ENCODE measurements around the gene RARB.

The RARB gene

DNA sequence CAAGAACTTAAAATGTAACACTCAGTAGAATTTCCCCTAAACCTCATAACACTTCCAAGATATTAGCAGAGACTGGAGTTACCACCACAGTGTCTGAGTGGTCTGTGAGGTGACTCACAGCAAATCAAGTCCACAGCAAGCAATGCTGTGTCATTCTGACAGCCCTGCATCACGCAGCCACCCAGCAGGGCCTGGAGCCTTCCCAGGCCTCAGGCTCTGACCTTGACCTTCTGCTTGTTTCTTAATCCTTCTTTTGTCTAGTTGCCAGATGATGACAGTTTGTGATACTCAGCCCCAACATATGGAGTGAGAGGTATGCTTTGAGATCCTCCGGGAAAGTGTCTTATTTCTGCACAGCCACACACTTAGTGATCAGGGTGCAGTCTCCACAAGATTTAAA lies 154.2 kb downstream of the RARB start:
- DNase-seq = peak; percentile 37

DNA sequence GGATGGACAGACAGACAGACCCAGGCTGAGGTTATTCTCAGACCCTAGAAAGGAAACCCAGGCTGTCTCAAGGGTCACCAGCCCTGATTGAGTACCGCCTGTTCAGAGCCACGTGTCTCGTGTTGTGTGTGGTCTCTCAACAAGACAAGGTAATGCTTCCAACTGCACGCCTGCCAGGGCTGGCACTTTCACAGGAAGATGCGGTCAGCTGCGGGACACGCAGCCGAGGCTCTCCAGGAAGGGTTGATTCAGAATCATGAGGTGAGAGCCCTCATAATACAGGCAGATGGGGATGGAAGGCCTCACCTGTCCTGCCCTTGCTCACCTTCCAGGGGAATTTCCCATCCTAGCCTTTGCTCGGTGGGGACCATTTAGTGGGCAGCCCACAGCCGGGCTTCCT lies 155.3 kb downstream of the RARB start:
- DNase-seq = no peak

DNA sequence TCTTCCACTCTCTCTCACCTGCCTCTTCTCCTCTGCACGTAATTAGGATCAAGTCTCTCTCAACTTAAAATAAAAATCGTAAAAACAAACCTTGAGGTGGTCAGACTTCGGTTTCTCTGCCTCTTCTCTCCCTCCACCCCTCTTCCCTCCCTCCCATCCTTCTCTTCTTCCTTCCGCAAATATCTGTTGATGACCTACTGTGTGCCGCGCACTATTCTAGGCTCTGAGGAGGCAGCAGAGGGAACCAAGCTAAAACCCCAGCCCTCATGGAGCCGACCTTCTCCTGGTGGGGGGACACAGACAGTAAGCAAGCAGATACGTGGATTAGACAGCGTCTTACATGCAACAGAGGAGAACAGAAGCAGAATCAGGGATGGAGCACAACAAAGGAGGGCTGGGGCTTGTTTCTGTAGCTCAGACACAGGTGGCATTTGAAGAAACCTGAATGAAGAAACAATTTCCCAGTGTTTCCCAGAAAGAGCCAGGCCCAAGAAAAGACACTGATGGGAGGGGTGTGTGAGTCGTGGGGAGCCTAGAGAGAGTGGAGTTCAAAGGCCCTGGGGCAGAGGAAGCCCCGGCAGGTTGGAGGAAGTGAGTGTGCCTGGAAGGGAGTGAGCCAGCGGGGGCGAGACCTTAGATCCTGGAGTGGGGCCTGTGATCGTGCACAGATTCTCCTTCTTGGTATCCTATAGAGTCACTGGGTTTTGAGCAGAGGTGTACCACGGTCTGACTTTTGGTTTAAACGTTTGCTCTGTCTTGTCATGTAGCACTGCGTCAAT lies 156.1 kb downstream of the RARB start:
- no peak for DNase-seq

DNA sequence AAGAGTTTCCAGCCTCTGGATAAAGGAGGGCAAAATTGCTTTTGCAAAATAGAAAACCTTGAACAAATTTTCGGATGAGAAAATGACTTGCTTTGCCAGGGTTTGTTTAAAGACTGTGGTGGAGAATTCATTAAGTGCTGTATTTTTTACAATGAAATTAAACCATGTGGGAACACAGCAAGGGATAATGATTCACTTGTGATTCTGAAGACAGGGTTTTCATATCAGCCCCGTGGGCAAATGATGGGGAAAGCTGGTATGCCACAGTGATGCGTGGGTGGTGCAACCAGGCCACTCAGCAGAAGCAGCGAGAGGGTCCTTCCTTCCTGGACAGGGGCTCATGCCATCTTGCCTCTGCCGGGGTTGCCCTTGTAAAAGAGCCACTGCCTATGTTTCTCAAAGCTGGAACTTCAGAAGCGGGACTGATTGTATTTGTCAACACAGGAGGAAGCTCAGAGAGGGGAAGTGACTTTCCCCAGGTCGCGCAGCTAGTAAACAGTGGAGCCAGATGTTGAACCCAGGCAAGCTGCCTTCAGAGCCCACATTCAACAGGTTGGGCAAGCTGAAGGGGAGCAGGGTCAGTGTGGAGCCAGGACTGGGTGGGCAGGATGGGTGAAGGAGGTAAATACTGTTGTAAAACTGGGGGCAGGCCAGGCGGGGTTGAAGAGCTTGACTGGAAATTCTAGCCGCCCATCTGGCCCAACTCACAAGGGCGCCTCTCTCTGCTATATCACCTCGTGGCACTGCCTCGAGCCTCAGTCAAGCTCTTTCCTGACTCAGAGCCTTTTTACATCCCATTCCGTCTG lies 157.5 kb downstream of the RARB start:
- no peak for DNase-seq

DNA sequence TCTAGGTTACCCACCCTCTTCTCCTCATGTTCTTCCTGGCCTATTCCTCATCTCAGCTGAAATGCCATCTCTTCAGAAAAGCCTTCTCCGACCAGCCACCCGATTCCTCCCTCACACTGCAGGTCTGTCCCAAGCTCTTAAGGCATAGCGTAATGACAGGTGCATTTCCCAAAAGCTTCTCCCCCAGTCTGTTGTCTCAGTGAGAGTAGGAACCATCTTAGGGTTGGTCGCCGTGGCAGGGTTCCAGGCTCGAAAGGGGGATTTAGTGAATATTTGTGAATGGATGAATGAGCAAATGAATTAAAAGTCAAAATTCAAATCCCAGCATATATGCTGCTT lies 158.1 kb downstream of the RARB start:
- no peak for DNase-seq

GRCh38 chr3:25586553-25586952 lies 158.5 kb downstream of the RARB start:
- no peak for DNase-seq

DNA sequence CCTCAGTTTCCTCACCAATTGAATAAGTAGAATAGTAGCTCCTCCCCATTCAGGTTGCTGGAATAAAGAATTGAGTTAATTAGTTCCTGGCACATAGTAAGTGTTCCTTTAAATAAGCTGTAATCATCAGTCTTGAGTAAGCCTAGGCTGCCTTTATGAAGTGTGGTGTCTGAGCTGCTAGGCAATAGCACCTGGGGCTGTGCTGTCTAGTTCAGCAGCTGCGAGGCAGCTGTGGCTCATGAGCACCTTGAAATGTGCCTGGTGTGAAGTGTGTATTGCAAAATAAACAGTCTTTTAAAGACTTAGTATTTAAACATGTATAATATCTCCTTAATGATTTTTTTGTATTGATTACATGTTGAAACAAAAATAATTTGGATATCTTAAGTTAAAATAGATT lies 159.0 kb downstream of the RARB start:
- peak; percentile 1 for DNase-seq

GRCh38 chr3:25587526-25587925 lies 159.5 kb downstream of the RARB start:
- no peak for DNase-seq

DNA sequence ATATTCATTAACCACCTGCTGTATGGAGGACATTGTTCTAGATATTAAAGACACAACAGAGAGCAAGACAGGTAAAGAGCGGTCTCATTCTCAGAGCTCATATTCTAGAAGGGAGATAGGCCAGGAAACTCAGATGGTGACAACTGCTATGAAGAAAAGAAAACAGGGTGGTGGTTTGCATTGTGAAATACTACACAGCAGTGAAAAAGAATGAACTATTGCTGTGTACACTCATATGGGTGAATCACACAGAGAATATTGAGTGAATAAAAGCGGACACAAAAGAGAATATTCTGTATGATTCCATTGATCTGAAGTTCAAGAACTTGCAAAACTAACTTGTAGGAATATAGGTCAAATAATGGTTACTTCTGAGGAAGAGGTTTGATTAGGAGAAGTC lies 159.9 kb downstream of the RARB start:
- DNase-seq = no peak

GRCh38 chr3:25588441-25589103 lies 160.5 kb downstream of the RARB start:
- no peak for DNase-seq

DNA sequence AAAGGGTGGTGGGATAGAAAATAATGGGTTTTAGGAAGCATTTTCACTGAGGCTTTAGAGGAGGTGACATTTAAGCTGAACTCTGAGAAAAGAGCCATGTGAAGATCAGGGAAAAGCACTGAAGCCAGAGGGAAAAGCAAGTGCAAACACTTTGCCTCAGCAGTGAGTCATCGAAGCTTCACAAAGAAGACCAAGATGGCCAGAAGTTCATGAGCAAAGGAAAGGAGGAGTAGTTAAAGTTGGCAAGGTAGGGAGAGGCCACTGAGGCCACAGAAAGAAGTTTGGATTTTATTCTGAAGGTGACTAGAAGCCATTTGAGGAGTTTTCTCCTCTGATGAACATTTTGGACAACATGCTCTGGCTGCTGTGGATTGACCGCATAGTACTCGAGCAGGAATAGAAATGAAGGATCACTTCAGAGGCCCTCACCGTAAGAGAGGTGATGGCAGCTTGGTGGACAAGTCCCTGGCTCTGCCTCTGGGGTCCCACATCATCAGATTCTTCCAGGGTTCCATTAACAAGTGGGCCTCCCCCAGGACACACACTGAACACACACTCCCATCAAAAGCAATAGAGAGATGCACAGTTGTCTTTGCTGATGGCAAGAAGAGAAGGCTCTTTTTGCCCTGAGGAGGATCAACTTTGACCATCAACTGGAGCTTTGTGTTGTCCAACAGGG lies 161.2 kb downstream of the RARB start:
- DNase-seq = no peak

GRCh38 chr3:25589783-25590258 lies 161.8 kb downstream of the RARB start:
- DNase-seq = no peak

DNA sequence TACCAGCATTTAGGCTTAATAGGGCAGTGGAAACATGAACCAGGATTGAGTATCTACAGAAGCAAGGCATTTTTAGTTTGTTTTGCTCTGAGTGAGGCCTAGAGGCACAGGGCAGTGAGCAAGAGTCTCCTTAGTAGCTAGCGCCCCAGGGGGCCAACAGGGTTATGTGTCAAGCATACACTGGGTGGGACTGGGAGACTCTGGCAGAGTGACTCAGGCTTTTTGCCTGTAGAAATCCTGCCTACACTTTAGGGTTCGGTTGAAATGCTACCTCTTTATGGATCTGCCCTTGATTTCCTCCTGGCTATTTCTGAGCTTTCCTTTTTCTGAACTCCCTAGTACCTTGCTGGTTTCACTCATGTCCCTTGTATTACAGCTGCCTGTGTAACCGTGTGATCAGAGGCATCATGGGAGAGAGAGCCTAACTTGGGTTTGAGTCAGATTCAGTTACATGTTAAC lies 164.5 kb downstream of the RARB start:
- peak; percentile 6 for DNase-seq

DNA sequence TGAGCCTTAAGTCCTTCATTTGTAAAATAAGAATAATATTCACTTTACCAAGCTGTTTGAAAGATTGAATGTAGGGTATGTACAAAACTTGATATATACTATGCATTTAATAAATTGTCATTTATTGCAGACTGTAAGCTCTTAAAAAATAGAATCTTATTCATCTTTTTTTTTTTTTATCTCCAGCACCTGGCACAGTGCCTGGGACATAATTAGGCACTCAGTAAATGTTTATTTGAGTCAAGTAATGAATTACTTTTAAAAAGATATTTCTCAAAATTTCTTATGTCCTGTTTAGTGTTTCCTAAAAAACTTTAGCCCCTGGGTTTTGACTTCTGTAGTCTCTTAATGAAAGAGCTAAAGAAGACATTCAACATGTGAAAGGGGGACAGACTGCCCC lies 164.9 kb downstream of the RARB start:
- no peak for DNase-seq

- DNase-seq = peak; percentile 47
These were observed 166.0 kb downstream of the RARB start for GRCh38 chr3:25594007-25594502.

DNA sequence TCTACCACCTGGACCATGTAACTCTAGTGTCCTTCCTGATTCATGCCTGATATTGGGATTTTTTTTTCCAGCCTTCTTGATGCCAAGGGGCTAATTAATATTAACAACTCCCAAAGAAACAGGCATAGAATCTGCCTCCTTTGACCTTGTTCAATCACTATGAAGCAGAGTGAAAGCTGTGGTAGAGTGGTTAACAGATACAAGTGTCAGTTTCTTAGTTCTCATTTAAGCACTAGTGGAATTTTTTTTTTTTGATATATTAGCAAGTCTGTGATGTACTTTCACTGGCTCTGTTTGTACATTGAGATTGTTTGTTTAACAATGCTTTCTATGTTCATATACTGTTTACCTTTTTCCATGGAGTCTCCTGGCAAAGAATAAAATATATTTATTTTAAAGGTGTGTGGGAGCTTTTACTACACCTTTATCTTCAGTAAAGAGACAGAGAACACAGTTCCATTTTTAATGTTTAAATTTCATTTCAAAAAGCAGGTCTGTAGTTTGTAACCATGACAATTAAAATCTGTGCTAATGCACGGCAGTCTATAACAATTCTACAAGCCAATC lies 169.6 kb downstream of the RARB start:
- no peak for DNase-seq

GRCh38 chr3:25603703-25604102 lies 175.6 kb downstream of the RARB start:
- DNase-seq = no peak

GRCh38 chr3:25604107-25604805 lies 176.2 kb downstream of the RARB start:
- no peak for DNase-seq

DNA sequence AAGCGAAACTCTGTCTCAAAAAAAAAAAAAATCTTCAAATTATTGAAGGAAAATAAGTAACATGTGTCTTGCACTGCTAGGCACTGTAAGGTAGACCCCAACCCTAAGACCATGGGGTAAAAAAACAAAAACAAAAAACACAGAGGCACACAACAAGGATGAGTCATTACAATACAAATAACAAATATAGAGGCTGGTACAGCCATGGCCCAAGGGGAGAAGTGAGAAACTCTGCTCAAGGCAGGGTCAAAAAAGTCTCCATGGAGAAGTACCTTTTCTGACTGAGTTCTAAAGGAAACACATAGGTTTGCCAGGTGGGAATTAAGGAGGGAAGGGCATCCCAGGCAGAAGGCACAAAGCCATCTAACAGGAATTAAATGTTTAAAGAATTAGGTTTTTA lies 182.1 kb downstream of the RARB start:
- no peak for DNase-seq

DNA sequence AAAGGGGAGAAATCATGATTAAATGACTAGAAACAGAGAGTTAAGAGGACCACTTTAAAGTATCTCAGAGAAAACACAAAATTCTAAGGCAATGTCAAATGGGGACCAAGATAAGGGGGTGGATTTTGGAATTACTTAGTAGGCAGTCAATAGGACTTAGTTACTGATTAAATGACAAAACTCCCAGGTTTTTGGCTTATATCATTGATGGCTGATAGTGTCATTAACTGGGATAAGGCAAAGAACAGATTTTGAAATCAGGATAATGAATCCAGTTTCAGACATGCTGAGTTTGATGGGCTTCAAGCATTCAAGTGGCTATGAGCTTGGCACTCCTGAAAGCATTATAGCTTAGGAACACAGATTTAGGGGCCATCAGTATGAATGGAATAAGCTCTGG lies 182.7 kb downstream of the RARB start:
- DNase-seq = no peak

GRCh38 chr3:25611193-25611592 lies 183.1 kb downstream of the RARB start:
- no peak for DNase-seq

- no peak for DNase-seq
These were observed 190.0 kb downstream of the RARB start for GRCh38 chr3:25618028-25618427.

Measured in DMS53 (cell line).